Hepatocyte (in vitro differentiated cells): ENCODE data around the gene KDM4B. TPM values are rescaled to one million over a fixed set of nuclear protein-coding genes. Genes with fewer than 3 reads are reported as not detected.

Experiments
- DNase-seq: peaks from one replicate; pipeline ENCODE4 v3.0.0-alpha.2; 2016; ENCODE audit warnings: low spot score
- H2AFZ ChIP-seq: fragments of 200-600 bp; sonication (generic); 2 replicates; pipeline ENCODE4 v1.6.0; 2016; ENCODE audit warnings: antibody characterized with exemption, mild to moderate bottlenecking
- H3K27ac ChIP-seq: fragments of 200-600 bp; sonication (generic); 2 replicates; pipeline ENCODE4 v1.5.1; 2016; ENCODE audit warnings: mild to moderate bottlenecking
- H3K27me3 ChIP-seq: fragments of 200-600 bp; sonication (generic); 2 replicates; pipeline ENCODE4 v1.6.1; 2016
- H3K36me3 ChIP-seq: fragments of 200-600 bp; sonication (generic); replicated peaks from 2 replicates; pipeline ENCODE4 v1.5.1; 2016; ENCODE audit warnings: low read depth; ENCODE audit not compliant: insufficient read depth
- H3K4me1 ChIP-seq: fragments of 200-600 bp; sonication (generic); 2 replicates; pipeline ENCODE4 v1.5.1; 2016; ENCODE audit warnings: mild to moderate bottlenecking, moderate library complexity; ENCODE audit not compliant: insufficient read depth
- H3K4me2 ChIP-seq: fragments of 200-600 bp; sonication (generic); 2 replicates; pipeline ENCODE4 v1.6.0; 2016
- H3K4me3 ChIP-seq: fragments of 200-600 bp; sonication (generic); 2 replicates; pipeline ENCODE4 v1.5.1; 2016; ENCODE audit warnings: mild to moderate bottlenecking
- H3K79me2 ChIP-seq: fragments of 200-600 bp; sonication (generic); 2 replicates; pipeline ENCODE4 v1.6.0; 2017; ENCODE audit warnings: mild to moderate bottlenecking
- H3K9me2 ChIP-seq: fragments of 200-600 bp; sonication (generic); replicated peaks from 2 replicates; pipeline ENCODE4 v1.6.0; 2017; ENCODE audit warnings: mild to moderate bottlenecking; ENCODE audit not compliant: insufficient read depth
- H3K9me3 ChIP-seq: fragments of 200-600 bp; sonication (generic); 2 replicates; pipeline ENCODE4 v1.5.1; 2016; ENCODE audit warnings: low read depth, mild to moderate bottlenecking
- H4K20me1 ChIP-seq: fragments of 200-600 bp; sonication (generic); 2 replicates; pipeline ENCODE4 v1.6.0; 2016; ENCODE audit warnings: mild to moderate bottlenecking; ENCODE audit not compliant: insufficient read depth, poor library complexity, severe bottlenecking
- CTCF ChIP-seq: fragments of 200-600 bp; sonication (generic); IDR thresholded peaks from 2 replicates; pipeline ENCODE4 v1.5.1; 2016; ENCODE audit warnings: antibody characterized with exemption, mild to moderate bottlenecking; ENCODE audit not compliant: poor library complexity
- EZH2 ChIP-seq: fragments of 200-600 bp; sonication (generic); IDR thresholded peaks from 2 replicates; pipeline ENCODE4 v1.6.1; 2016; ENCODE audit warnings: antibody characterized with exemption, mild to moderate bottlenecking, borderline replicate concordance
- EZH2phosphoT487 ChIP-seq: fragments of 200-600 bp; sonication (generic); IDR thresholded peaks from one replicate; pipeline ENCODE4 v1.6.1; 2018; ENCODE audit warnings: antibody characterized with exemption, mild to moderate bottlenecking, low read depth, moderate library complexity; ENCODE audit not compliant: unreplicated experiment, severe bottlenecking
- WGBS: methylation state at CpG from one replicate; pipeline ENCODE4 v1.1.6; 2016; ENCODE audit warnings: low lambda C conversion rate; ENCODE audit errors: missing lambda C conversion rate; 5-methylcytosine and 5-hydroxymethylcytosine counted together
- polyA plus RNA-seq: library from polyadenylated mRNA; unstranded; fragments of >200 nt; fragmentation: Nextera tagmentation; extraction: Ambion mirVana; gene quantifications from 2 replicates; pipeline ENCODE4 v1.2.1, GENCODE V29; 2016
- total RNA-seq: library from RNA; depleted of rRNA; stranded (reverse); fragments of >200 nt; gene quantifications from 2 replicates; pipeline ENCODE4 v1.2.3, GENCODE V29; 2014

The KDM4B gene
- total and polyA plus RNA-seq, 2 experiments from 2014 or later: 22.2 to 29.6 TPM

GRCh38 chr19:5113633-5114586 lies 145.0 kb downstream of the KDM4B start:
- no peak for DNase-seq
- no peak overlapping the region for H3K27ac ChIP-seq
- H3K9me3 ChIP-seq: no peaks in the 10 kb centered on the region
- H3K36me3 ChIP-seq: no peaks in the 10 kb centered on the region
- no peak overlapping the region for H3K4me3 ChIP-seq
- H3K27me3 ChIP-seq: no peaks in the 10 kb centered on the region
- WGBS: 90% methylated on average over 42 of the region's 43 CpGs
- H4K20me1 ChIP-seq: no peaks in the 10 kb centered on the region
- H3K9me2 ChIP-seq: no peaks in the 10 kb centered on the region
- no peak overlapping the region for H3K4me2 ChIP-seq
- TF ChIP-seq CTCF (no peak), EZH2 (no peak), EZH2phosphoT487 (no peak)
- peaks cover 16% of the 10 kb centered on the region for H3K4me1 ChIP-seq
- H2AFZ ChIP-seq: no peak overlapping the region
- no peaks in the 10 kb centered on the region for H3K79me2 ChIP-seq

- Histone ChIP-seq H3K27me3 (no peaks in the 10 kb centered on the region), H3K4me2 (no peak overlapping the region), H3K4me1 (peaks cover 16% of the 10 kb centered on the region), H3K27ac (no peak overlapping the region), H4K20me1 (no peaks in the 10 kb centered on the region), H3K36me3 (no peaks in the 10 kb centered on the region), H3K9me2 (no peaks in the 10 kb centered on the region), H3K9me3 (no peaks in the 10 kb centered on the region), H3K79me2 (no peaks in the 10 kb centered on the region), H2AFZ (no peak overlapping the region), H3K4me3 (no peak overlapping the region)
- TF ChIP-seq EZH2 (no peak), CTCF (no peak), EZH2phosphoT487 (no peak)
- no peak for DNase-seq
- WGBS: 69% methylated on average over 11 of the region's 11 CpGs
Measured at GRCh38 chr19:5114727-5115126, 145.8 kb downstream of the KDM4B start.

GRCh38 chr19:5115351-5115750 lies 146.4 kb downstream of the KDM4B start:
- Histone ChIP-seq H3K27ac (peak overlapping the region; percentile 27), H3K9me3 (no peaks in the 10 kb centered on the region), H3K4me2 (no peak overlapping the region), H3K27me3 (no peaks in the 10 kb centered on the region), H3K9me2 (no peaks in the 10 kb centered on the region), H2AFZ (no peak overlapping the region), H3K4me1 (peaks cover 16% of the 10 kb centered on the region), H3K36me3 (no peaks in the 10 kb centered on the region), H3K4me3 (no peak overlapping the region), H4K20me1 (no peaks in the 10 kb centered on the region), H3K79me2 (no peaks in the 10 kb centered on the region)
- DNase-seq: no peak
- WGBS: 97% methylated on average over 7 of the region's 7 CpGs
- TF ChIP-seq EZH2 (no peak), CTCF (no peak), EZH2phosphoT487 (no peak)
